GM12891 (cell line): Measurements from ENCODE around the gene PRDM1.

Source experiments
- PAX5 ChIP-seq: IDR thresholded peaks from 2 replicates; pipeline ENCODE4 v1.6.1; 2011; ENCODE audit warnings: low read length, moderate library complexity, mild to moderate bottlenecking; ENCODE audit not compliant: insufficient read depth, severe bottlenecking
- POLR2A ChIP-seq: IDR thresholded peaks from 2 replicates; pipeline ENCODE4 v1.6.1; 2011; ENCODE audit warnings: low read depth, low read length, control low read depth
- POLR2AphosphoS5 ChIP-seq: IDR thresholded peaks from 2 replicates; pipeline ENCODE4 v1.6.1; 2011; ENCODE audit warnings: low read depth, low read length, control low read depth
- POU2F2 ChIP-seq: IDR thresholded peaks from 2 replicates; pipeline ENCODE4 v1.6.1; 2011; ENCODE audit warnings: low read depth, mild to moderate bottlenecking, control low read depth, low read length, moderate library complexity
- SPI1 ChIP-seq: IDR thresholded peaks from 2 replicates; pipeline ENCODE4 v1.6.1; 2011; ENCODE audit warnings: low read depth, low read length, control low read depth
- TAF1 ChIP-seq: IDR thresholded peaks from 2 replicates; pipeline ENCODE4 v1.6.1; 2011; ENCODE audit warnings: low read depth, low read length, control low read depth

DNA sequence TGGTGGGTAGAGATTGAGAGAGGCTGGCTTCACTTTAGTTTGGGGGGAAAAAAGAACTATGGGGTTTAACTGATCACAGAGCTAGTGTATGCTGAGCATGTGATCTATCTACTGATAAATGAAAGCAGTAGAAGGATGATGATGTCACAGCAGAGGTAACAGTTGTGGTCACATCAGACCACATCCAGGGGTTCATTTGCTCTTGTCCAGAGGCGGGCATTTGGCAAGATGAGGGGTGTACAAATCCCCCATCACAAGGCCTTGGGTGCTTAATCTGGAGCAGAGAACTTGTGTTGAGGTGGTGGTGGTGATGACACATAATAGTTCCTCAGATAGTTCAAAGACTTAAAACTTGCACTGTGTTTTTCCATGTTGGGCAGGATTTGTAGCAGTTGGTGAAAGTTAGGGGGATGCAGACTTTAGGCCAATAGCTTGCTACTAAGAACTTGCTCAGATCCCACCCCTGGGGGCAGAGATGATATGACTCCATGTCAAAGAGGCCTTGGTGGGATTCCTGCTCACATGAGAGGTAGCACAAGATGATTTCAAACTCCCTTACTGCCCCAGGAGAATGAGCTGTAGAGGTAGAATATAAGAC is 63.4 kb downstream of the PRDM1 start:
- TF ChIP-seq POLR2AphosphoS5 (no peak), POLR2A (no peak), SPI1 (no peak), TAF1 (no peak), PAX5 (no peak), POU2F2 (no peak)
